Measurements from ENCODE around the gene CD48. TPM values are rescaled to one million over a fixed set of nuclear protein-coding genes. Genes with fewer than 3 reads are reported as not detected.
"Not testable (repeated sequence)": the region's sequence is repeated elsewhere in the genome, so short reads cannot be mapped to it uniquely, and the experiment has no call there.

CD48 gene
- total and polyA plus RNA-seq, 7 donors, result 2.9 to 112 (median 4.5) TPM

DNA sequence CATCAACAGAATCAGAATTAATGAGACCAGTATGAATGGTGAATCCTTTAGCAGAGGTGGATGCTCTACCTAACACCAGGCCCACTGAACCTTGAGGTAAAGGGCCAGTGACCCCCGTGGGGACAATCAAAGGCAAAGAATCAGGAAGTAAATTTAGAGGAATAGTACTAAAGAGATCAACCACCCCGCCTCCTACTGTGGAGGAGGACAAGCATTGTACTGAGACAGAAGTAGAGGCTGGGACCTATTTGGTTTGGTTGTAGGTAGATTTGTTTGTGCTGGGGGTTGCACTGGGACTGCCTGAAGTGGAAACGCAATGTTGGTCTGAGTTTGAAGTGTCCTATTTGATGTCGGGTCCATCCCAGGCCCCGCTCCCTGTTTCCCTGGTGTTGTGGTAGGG is 9.5 kb downstream of the CD48 start:
- H3K27ac ChIP-seq, result no peak overlapping the region
- no peak for TF ChIP-seq CTCF (IDR thresholded peaks at IDR 0.05)
- TF ChIP-seq EP300 (IDR thresholded peaks at IDR 0.05), result no peak
- TF ChIP-seq POLR2AphosphoS5 (IDR thresholded peaks at IDR 0.05), result no peak
- no peak for TF ChIP-seq POLR2A (IDR thresholded peaks at IDR 0.05)
- no peaks in the 10 kb centered on the region for H3K4me1 ChIP-seq
- no peaks in the 10 kb centered on the region for H3K27me3 ChIP-seq
- WGBS, 2 donors, result 80 to 87% methylated on average over 5 of the region's 5 CpGs
- no peak for DNase-seq
- H3K4me3 ChIP-seq, result no peak overlapping the region
- no peaks in the 10 kb centered on the region for H3K36me3 ChIP-seq
- intact Hi-C loops (cut with DNase I), result no loop called here
- no peaks in the 10 kb centered on the region for H3K9me3 ChIP-seq

DNA sequence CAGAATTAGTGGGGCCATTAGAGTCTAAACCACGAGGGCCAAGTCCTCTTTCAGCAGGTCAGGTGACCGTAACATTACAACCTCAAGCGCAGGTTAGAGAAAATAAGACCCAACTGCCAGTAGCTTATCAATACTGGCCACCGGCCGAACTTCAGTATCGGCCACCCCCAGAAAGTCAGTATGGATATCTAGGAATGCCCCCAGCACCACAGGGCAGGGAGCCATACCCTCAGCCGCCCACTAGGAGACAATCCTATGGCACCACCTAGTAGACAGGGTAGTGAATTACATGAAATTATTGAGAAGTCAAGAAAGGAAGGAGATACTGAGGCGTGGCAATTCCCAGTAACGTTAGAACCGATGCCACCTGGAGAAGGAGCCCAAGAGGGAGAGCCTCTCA is 19.2 kb downstream of the CD48 start:
- H3K36me3 ChIP-seq; H3K4me3 ChIP-seq; DNase-seq; intact Hi-C loops (cut with DNase I); H3K27ac ChIP-seq; H3K27me3 ChIP-seq; H3K9me3 ChIP-seq; H3K4me1 ChIP-seq: not testable (repeated sequence)
- 77 to 84% methylated on average over 10 of the region's 10 CpGs for WGBS, 2 donors

DNA sequence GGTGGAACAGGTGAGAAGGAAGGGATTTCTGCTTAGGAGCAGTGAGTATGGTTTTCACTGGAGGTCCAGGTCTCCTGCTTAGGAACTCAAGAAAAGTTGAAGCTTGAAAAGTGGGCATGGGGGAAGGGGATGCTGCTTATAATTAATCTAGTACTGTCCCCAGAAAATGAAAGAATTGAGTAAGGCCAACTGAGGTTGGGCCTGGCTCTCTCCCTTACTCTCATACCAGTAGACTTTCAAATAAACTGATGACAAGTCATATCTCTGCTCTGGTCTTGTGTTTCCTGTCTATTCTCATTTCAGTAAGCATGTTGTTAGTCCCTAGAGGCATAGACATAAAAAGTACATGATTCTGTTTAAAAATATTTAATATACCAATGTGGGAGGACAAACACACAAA is 26.4 kb downstream of the CD48 start:
- no peak for DNase-seq
- Histone ChIP-seq H3K4me3 (no peak overlapping the region), H3K27me3 (no peaks in the 10 kb centered on the region), H3K9me3 (no peaks in the 10 kb centered on the region), H3K27ac (no peak overlapping the region), H3K4me1 (no peaks in the 10 kb centered on the region), H3K36me3 (no peaks in the 10 kb centered on the region)
- intact Hi-C loops (cut with DNase I), result no loop called here
- no peak for TF ChIP-seq POLR2A (IDR thresholded peaks at IDR 0.05)
- TF ChIP-seq EP300 (IDR thresholded peaks at IDR 0.05), result no peak
- TF ChIP-seq POLR2AphosphoS5 (IDR thresholded peaks at IDR 0.05), result no peak
- TF ChIP-seq CTCF (IDR thresholded peaks at IDR 0.05), result no peak

GRCh38 chr1:160682983-160683865 is 28.4 kb downstream of the CD48 start:
- Histone ChIP-seq H3K4me1 (no peaks in the 10 kb centered on the region), H3K27ac (no peak overlapping the region), H3K27me3 (no peaks in the 10 kb centered on the region), H3K9me3 (no peaks in the 10 kb centered on the region), H3K36me3 (no peaks in the 10 kb centered on the region), H3K4me3 (no peak overlapping the region)
- TF ChIP-seq POLR2A (IDR thresholded peaks at IDR 0.05), result no peak
- no peak for TF ChIP-seq CTCF (IDR thresholded peaks at IDR 0.05)
- TF ChIP-seq EP300 (IDR thresholded peaks at IDR 0.05), result no peak
- TF ChIP-seq POLR2AphosphoS5 (IDR thresholded peaks at IDR 0.05), result no peak
- DNase-seq, result no peak
- WGBS, 2 donors, result 66 to 82% methylated on average over 4 of the region's 4 CpGs
- intact Hi-C loops (cut with DNase I), result no loop called here

DNA sequence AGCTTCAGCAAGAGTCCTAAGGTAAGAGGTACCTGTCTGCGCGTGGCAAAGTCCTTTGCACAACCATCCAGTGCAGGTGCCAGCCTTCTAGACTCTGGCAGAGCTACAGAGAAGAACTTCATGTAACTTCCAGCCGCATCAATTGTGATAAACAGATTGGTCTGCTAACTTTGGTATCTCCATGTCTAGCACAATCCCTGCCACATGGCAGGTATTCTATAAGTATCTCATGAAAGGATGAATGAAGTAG is 29.8 kb downstream of the CD48 start:
- no peaks in the 10 kb centered on the region for H3K9me3 ChIP-seq
- DNase-seq, result no peak
- no peak overlapping the region for H3K27ac ChIP-seq
- 94 to 97% methylated on average over 3 of the region's 3 CpGs for WGBS, 2 donors
- TF ChIP-seq EP300 (IDR thresholded peaks at IDR 0.05) (no peak), POLR2AphosphoS5 (IDR thresholded peaks at IDR 0.05) (no peak), CTCF (IDR thresholded peaks at IDR 0.05) (no peak), POLR2A (IDR thresholded peaks at IDR 0.05) (no peak)
- no peak overlapping the region for H3K4me3 ChIP-seq
- no peaks in the 10 kb centered on the region for H3K4me1 ChIP-seq
- no peaks in the 10 kb centered on the region for H3K27me3 ChIP-seq
- intact Hi-C loops (cut with DNase I), result no loop called here
- H3K36me3 ChIP-seq, result no peaks in the 10 kb centered on the region
